GM19438 (cell line): ENCODE measurements around the gene ANKH.
"Not testable (repeated sequence)": the region's sequence is repeated elsewhere in the genome, so short reads cannot be mapped to it uniquely, and the experiment has no call there.

Experiments used
- ATAC-seq: cut with Tn5 transposase; IDR thresholded peaks from one replicate; pipeline ENCODE4 v1.9.1; 2021; ENCODE audit warnings: low read depth; ENCODE audit not compliant: unreplicated experiment

Gene ANKH

DNA sequence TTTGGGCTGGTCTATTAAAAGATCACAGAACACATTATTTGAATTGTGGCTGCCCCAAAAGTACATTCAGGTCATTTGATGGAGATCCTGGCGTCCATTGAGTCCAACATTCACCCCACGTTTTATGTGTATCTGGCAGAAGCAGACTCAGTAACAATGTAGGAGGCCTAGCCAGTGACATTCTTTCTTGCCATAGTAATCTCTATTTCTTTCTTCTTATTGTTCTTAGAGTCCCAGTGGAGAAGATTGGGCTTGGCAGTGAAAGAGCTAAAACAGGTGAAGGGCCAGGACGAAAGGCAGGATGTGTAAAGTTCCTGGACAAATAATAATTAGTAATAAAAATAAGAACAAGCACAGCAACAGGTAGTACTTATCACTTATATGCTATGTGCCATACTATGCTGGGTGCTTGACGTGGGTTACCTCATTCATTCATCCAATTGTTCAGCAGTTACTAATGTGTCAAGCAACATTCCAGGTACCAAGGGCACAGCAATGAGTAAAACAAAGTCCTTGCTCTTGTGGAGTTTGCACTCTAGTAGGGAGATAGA, 12.6 kb upstream of the ANKH start:
- ATAC-seq = no peak

DNA sequence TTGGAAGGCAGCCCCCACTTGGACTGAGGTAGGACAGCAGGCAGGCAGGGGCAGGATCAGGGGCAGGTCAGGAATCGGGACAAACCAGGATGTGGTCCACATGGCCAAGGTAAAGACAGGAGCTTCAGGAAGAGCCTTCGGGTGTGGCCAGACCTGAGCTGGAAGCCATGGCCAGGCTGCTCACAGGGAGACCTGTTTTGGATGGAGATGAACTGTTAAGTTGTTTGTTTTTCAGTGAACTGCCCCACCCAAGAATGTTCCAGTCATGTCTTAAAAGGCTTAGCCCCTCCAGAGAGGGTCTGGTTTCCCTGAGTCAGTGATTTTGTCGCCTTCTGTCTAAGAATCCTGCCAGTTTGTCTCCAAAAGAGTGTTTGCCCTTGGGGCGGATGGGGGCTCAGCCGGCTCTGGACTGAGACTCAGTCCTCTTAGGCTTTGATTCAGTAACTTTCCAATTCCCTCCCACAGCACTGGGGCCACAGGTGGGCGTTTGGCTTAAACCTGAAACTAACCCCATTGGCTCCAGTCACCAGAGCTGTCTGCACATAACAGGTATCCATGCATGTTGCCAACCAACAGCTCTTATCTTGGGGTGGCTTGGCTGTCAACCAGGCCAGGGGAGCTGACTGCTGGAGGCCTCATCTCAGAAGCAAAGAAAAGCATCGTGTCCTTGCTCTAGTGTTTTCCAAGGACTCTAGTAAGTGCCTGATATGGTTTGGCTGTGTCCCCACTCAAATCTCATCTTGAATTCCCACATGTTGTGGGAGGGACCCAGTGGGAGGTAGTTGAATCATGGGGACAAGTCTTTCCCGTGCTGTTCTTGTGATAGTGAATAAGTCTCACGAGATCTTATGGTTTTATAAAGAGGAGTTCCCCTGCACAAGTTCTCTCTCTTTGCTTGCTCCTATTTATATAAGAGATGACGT, 11.3 kb upstream of the ANKH start:
- no peak for ATAC-seq

DNA sequence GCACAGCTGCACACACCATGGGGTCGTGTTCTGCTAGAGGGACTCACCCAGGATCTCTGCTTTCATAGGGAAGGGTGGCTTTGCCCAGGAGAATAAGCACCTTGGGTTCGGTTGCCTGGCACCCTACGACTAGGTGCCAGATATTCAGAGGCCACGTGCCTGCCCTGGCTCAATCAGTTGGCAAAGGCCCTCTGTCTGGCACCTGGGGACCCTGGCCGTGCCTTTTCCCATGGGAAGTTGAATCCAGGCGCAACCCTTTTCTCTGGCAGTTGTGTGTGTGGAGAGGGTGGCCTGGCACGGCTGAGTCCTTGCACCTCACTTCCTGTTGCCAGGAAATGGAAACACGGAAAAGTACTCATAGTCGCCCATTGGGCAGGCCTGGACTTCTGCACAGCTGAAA, 10.2 kb upstream of the ANKH start:
- ATAC-seq = no peak

DNA sequence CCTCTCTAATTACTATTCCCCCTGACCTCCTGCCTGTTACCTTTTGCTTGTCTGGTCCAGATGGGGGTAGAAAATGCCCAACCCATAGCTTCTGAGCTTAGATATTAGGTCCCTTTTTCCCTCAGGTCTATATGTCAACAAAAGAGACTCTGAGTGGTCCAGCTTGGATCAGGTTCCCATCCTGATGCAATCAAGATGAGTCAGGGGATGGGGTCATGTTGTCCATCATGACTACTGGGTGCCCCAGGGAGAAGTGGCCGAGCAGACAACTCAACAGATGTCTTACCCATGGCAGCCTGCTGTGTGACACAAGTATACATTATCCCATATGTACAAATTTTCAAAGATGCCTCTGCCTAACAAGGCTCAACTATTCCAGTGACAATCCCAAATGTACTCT, 9.1 kb upstream of the ANKH start:
- no peak for ATAC-seq

DNA sequence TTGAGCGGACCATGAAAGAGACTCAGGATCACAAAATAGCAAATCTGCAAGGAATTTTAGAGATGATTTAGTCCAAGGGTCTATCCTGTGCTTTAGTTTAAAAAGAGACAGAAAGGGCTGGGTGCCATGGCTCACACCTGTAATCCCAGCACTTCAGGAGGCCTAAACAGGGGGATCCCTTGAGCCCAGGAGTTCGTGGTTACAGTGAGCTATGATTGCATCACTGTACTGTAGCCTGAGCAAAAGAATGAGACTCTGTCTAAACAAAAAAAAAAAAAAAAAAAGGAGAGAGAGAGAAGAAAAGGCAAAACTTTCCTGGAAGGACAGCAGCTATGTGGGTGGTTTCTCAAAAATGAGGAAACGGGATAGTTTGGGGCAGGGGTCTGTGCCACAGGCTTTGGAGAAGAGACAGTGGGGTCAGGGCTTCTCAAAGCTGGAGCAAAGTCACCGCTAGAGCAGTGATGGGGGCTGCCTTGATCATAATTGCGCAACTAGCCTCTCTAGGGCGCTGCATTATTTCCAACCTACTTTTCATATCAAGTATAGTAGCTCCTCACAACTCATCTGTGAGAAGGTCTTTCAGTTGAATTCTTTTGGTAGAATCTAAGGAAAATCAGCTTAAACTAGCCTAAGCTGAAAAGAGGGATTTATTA, 8.5 kb upstream of the ANKH start:
- ATAC-seq = no peak

DNA sequence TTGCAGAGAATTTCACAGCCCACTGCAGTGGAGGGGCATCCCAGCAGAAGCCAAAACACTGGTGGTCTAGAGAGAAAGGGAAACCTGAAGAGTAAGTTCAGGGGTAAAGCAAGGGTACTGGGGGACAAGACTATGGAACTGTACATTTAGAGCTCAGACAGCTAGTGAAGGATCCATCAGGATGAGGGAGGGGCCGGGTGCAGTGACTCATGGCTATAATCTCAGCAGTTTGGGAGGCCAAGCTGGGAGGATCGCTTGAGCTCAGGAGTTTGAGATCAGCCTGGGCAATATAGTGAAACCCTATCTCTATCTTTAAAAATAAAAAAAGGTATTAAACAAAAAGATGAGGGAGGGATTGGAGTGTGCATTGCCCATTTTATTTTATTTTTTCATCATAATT, 7.8 kb upstream of the ANKH start:
- ATAC-seq = no peak

DNA sequence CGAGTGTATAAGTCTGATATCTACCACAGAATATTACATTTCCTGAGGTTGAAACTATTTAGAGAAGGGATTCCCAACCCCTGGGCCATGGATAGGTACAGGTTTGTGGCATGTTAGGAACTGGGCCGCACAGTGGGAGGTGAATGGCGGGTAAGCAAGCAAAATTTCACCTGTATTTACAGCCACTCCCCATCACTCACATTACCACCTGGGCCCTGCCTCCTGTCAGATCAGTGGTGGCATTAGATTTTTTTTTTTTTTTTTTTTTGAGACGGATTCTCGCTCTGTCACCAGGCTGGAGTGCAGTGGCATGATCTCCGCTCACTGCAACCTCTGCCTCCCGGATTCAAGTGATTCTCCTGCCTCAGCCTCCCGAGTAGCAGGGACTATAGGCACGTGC, 6.6 kb upstream of the ANKH start:
- not testable (repeated sequence) for ATAC-seq

DNA sequence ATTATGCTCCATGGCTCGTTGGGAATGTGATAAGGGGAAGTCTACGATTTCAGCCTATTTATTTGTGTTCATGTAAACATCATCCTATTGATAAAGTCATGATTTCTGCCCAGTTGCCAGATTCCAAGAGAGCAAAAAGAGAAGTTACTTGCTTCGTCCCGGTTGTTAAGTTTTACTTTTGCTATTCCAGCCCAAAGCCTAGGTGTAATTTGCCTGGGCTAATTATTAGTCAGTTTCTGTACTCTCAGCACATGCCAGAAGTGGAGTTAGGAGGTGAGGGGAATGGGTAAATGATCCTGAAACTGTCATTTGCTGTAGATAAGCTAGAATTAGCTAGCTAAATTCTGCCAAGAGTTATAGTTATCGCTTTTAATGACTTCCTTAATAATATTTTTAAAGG, 4.5 kb upstream of the ANKH start:
- no peak for ATAC-seq

DNA sequence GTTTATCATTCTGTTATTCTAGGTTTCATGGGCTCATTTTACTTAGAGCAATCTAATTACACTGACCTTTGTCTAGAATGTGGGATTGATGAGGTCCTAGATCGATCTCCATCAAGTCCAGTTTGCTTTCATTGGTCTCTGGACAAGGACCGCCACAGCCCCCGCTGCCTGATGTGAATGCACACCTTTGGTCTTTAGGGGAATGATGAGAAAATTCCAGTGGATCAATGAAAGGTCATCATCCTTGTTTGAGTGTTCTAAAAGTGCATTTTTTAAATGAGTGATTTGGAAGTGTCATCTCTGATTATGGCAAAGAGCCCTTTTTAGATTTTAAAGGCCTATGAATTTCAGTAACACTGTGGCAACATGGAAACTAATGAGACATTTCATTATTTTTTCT, 2.2 kb upstream of the ANKH start:
- ATAC-seq = no peak

DNA sequence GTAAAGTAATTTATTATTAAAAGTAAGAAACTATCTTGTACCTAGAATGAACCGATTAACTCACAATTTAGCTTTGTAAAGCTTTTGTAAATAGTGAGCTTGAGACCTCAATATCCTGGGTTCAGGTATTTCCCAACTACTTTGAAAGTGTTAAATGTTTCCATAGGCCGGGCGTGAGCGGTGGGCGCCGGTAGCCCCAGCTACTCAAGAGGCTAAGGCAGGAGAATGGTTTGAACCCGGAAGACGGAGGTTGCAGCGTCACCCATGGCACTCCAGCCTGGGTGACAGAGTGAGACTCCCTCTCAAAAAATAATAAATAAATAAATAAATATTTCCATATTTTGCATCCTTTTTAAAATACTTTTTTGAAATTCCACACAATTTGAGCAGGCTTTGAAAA, 1.5 kb upstream of the ANKH start:
- no peak for ATAC-seq

DNA sequence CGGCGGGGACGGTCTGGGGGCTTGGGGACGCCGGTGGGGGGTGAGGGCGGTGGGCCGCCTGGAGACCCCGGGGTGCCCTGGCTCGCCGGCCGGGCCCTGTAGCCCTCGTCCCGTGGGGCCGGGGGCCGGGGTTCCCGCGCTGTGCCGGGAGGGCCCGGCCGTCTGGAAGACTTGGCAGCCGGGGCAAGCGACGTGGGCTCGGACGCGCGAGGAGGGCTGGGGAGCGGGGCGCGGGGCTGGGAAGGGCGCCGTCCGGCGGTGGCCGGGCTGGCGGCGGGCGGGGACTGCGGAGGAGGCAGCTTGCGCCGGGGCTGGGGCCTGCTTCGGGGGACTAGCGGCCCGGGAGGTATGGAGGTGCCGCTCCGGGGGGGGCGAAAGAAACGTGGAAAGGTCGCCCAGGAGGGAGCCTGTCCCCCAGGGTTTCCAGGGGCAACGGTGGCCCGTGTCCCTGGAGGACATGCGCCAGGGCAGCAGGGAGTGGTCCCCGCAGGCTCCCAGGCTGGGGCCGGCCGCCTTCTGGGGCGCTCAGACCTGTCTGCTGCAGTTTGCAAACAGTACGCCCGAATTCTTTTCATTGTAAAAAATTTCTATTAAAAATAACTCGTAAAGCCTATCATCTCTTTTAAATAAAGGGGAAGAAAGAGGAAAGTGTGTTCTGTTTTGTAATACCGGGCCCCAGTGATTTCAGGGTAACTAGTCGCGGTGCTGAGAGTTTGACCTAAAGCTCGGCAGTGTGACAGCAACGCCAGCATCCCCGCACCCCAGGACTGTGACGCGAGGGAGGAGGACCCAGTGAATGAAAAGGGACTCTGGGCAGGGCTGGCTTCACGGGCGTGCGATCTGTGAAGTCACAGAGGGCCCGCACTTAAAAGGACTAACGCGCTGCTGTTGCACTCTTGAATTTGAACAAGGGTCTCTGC, 752 bp upstream of the ANKH start:
- ATAC-seq = peak; percentile 51

DNA sequence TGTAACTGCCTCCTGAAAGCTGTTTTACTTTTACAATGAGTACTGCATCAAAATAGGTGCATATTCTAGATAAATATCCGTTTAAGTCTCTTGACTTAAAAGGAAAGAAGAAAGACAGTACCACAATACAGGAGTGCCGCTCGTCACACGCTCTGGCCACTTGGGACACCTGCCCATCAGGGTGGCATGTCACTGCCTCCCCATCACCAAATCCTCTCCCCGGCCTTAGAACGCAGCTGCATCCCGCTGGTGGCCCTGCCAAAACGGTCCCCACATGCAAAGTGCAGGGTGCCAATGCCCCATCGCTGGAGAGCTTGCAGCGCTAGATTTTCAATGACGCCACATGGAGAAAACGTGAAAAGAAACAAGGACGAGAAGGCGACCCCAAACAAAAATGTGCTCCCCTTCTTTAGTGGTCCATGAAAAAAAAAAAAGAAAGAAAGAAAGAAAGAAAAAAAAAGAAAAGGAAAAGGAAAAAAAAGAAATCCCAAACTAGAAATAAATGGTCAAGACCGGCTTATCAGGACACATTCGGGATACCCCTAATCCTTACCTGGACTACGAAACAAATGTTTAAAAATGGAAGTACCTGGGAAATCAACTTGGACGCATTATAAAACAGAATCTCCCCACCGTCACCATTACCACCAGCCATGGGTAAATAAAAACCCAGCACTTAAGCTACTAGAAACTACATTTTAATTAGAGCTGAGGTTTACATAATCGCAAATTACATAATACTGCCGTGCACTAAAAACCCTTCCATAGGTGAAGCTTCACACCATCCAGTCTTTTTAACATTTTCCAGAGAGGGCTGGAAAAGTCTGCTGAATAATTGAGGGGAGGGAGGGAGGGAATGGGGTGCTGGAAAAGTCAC, 1.0 kb downstream of the ANKH start:
- ATAC-seq = no peak

DNA sequence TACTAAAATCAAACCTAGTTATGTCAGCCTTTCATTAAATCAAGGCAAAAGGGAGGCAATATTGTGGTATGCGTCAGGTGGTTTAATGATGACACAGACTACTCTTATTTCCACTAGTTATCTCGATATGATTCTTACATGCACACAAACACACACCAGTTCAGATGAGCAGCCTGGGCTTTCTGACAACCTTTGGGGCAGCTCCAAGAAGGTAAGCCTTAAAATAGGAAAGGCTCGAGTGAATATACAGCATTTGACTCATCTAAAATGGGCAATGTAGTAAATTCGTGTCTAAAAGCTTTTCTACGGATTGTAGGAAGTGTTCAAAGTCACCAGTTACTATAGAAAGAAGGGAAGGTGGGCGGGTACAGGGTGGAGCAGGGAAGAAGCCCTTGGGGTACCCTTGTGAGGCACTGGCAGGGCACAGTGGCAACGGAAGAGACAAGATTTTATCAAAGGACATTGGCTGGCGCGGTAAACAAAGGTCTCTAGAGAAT, 1.9 kb downstream of the ANKH start:
- no peak for ATAC-seq

DNA sequence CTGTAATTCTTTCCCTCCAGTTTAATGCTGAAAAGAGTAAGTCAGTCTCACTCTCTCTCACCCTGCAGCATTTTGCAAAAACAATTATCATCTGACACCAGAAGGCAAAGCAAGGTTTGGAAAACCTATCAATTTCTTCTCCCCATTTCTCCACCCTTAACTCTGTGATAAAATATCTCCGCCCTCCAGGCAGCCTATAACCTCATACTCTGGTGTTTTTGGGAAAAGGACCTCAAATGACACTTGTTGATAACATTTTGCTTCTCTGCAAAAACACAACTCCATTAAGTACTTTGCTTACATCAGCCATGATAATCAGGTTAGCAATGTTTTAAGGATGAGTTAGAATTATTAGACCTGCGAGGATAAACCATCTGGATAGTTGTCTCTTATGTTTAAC, 2.3 kb downstream of the ANKH start:
- ATAC-seq = no peak

DNA sequence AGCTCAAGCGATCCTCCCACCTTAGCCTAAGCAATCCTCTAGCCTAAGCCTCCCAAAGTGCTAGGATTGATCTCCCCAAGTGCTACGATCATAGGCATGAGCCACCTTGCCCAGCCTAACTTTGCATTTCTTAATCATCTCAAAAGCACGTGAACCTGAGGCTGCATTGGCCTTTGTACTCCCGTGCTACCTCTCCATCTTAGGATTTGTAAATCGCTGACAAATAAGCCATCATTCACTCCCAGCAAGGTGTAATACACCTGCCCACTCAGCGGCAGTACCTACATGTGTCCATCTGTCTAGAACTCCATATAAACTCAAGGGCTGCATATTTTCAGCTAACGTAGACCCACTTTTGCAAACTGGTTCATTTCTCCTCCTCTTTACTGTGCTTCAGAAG, 2.8 kb downstream of the ANKH start:
- no peak for ATAC-seq

DNA sequence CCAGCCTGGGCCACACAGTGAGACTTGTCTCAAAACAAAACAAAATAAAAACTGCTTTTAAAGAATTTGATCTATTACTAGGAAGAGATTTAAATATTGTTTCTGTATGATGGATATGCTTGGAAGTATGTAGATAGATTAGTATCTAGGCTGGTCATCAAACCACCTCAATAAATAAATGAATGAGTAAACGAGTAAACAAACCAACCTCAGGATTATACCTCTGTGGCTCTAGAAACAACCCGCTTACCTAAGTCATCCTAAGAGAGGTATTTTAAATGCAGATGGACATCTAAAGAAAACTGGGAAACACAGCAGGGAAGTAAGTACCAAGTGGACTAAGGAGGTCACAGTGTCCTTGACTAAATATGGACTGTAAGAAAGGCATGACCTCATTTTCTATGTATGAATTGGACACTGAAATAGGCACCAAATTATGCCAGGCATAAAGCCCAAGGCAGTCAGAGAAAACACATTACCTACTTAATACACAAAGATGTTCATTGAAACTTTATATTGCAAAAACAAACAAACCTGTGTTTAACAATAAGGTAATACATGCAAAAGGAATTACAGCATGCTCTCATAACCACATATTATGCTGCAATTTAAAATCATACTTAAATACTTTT, 7.3 kb downstream of the ANKH start:
- no peak for ATAC-seq

DNA sequence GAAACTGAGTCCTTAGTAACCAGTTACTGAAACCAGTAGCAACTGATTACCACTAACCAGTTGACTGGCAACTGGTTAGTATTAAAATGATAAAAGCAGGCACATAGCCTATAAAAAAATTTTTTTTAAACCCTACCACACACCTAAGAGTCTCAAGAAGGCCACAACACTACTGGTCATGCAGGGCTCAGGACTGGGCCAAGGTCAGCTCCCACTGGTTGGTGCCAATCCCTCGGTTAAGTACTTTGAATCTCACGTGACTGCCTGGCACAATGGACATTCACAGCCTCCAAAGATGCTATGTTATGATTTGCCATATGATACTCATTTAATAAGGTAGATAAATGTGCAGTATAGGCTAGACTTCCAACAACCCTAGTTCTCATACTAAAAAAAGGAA, 8.5 kb downstream of the ANKH start:
- ATAC-seq = no peak

DNA sequence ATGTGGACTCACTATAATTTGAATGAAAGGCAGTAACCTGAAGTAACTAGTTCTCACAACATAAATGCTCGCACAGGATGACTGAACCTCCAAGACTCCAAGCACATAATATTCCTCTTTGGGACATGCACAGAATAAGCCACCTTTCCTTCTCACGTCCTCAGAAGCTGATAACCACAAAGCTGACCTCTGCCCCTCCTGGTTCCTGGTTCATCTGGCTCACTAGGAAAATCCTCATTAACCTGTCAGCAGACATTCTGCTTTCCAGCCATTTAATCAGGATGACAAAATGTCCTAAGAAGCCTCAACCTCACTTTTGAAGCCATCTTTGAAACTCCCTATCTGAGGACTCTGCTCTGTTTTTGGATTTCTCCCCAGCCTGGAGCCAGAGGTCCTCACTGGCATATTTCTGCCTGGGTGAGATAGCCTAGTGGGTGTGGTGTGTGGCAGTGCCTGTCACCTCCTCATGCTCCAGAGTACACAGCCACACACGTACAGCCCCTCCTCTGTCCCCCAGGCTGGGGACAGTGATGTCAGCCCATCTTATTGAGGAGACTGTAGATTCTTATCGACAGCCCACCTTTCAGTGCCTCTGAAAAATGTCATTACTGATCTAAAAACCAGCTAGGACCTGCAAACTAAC, 10.3 kb downstream of the ANKH start:
- ATAC-seq = no peak

DNA sequence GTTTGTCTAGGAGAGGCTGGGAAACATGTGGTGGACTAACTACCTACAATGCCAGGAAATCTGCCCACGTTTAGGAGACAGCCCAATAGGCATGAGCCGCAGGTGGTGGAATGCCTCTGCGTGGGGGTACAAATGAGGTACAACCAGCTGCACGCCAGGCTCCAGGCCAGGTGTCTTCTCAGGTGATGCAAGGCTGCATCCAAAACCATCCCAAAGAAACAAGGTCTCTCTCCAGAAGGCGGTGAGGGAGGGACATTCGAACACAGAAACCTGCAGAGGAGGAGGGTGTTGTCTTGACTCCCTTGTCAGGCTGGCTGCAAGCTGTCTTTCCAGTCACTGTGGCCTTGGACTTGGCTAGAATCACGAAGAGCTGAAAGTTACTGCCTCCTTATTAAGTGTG, 11.6 kb downstream of the ANKH start:
- no peak for ATAC-seq
